Mesenchymal stem cell (in vitro differentiated cells and primary cell): ENCODE results near the gene NUDT3.
A peak's percentile ranks its signal among the peaks of the same experiment; 100 is the strongest.
"Not testable (repeated sequence)": the region's sequence is repeated elsewhere in the genome, so short reads cannot be mapped to it uniquely, and the experiment has no call there.

ENCODE experiments used
- DNase-seq: peaks from one replicate; pipeline ENCODE4 v3.0.0-alpha.2; 2013
- H2AFZ ChIP-seq: one replicate; pipeline ENCODE4 v1.6.1; 2013; ENCODE audit warnings: low read depth, mild to moderate bottlenecking, control low read depth, inconsistent platforms, low read length, moderate library complexity
- H2AK5ac ChIP-seq: 2 replicates; pipeline ENCODE4 v1.6.1; 2013; ENCODE audit warnings: low read length, moderate library complexity, mild to moderate bottlenecking, inconsistent platforms; ENCODE audit not compliant: severe bottlenecking
- H2BK120ac ChIP-seq: one replicate; pipeline ENCODE4 v1.6.1; 2013; ENCODE audit warnings: low read depth, mild to moderate bottlenecking, inconsistent platforms, low read length, moderate library complexity
- H2BK12ac ChIP-seq, 2 experiments: one replicate each; pipeline ENCODE4 v1.6.1; 2013; ENCODE audit warnings: inconsistent platforms in 2 of 2, low read length in 2 of 2, mild to moderate bottlenecking in 2 of 2, moderate library complexity in 2 of 2, control low read depth in 1 of 2
- H2BK15ac ChIP-seq: one replicate; pipeline ENCODE4 v1.6.1; 2013; ENCODE audit warnings: mild to moderate bottlenecking, low read depth, inconsistent platforms; ENCODE audit not compliant: poor library complexity, severe bottlenecking
- H2BK5ac ChIP-seq: 2 replicates; pipeline ENCODE4 v1.6.1; 2013; ENCODE audit warnings: low read depth, mild to moderate bottlenecking, low read length, control low read depth, inconsistent platforms; ENCODE audit not compliant: poor library complexity, severe bottlenecking
- H3K14ac ChIP-seq, 2 experiments: one replicate each; pipeline ENCODE4 v1.6.1; 2013; ENCODE audit warnings: inconsistent platforms in 2 of 2, low read length in 2 of 2, control low read depth in 1 of 2, mild to moderate bottlenecking in 1 of 2, moderate library complexity in 1 of 2
- H3K18ac ChIP-seq, 2 experiments: one replicate each; pipeline ENCODE4 v1.6.1; 2013; ENCODE audit warnings: inconsistent platforms in 2 of 2, low read length in 2 of 2, control low read depth in 1 of 2, low read depth in 1 of 2, mild to moderate bottlenecking in 1 of 2
- H3K23ac ChIP-seq, 2 experiments: one replicate each; pipeline ENCODE4 v1.6.1; 2013; ENCODE audit warnings: inconsistent platforms in 2 of 2, low read length in 2 of 2, mild to moderate bottlenecking in 2 of 2, moderate library complexity in 2 of 2, control low read depth in 1 of 2
- H3K27ac ChIP-seq: 2 replicates; pipeline ENCODE4 v1.5.1; 2013; ENCODE audit warnings: mild to moderate bottlenecking, moderate library complexity, low read length, control low read depth, inconsistent platforms; ENCODE audit not compliant: poor library complexity, severe bottlenecking
- H3K27me3 ChIP-seq, 2 experiments: 2 replicates each; pipeline versions ENCODE4 v1.6.1 to v1.7.0; 2013; ENCODE audit warnings: low read length in 2 of 2, mild to moderate bottlenecking in 2 of 2, moderate library complexity in 2 of 2, control low read depth in 1 of 2, inconsistent platforms in 1 of 2; ENCODE audit not compliant: control insufficient read depth in 1 of 2, insufficient read depth in 1 of 2
- H3K36me3 ChIP-seq, 2 experiments: 2 replicates each; pipeline versions ENCODE4 v1.6.1 to v1.7.0; 2013; ENCODE audit warnings: low read length in 2 of 2, control low read depth in 1 of 2, inconsistent platforms in 1 of 2, low read depth in 1 of 2, mild to moderate bottlenecking in 1 of 2; ENCODE audit not compliant: insufficient read depth in 2 of 2, control insufficient read depth in 1 of 2
- H3K4ac ChIP-seq, 2 experiments: one replicate each; pipeline ENCODE4 v1.6.1; 2013; ENCODE audit warnings: inconsistent platforms in 2 of 2, low read length in 2 of 2, mild to moderate bottlenecking in 2 of 2, moderate library complexity in 2 of 2, control low read depth in 1 of 2, low read depth in 1 of 2
- H3K4me1 ChIP-seq: 2 replicates; pipeline ENCODE4 v1.6.1; 2013; ENCODE audit warnings: low read depth, low read length, control low read depth; ENCODE audit not compliant: control insufficient read depth, insufficient read depth
- H3K4me2 ChIP-seq: 2 replicates; pipeline ENCODE4 v1.6.1; 2013; ENCODE audit warnings: low read length, mild to moderate bottlenecking, inconsistent platforms; ENCODE audit not compliant: poor library complexity, severe bottlenecking
- H3K4me3 ChIP-seq, 2 experiments: 2 replicates each; pipeline versions ENCODE4 v1.5.1 to v1.7.0; 2013; ENCODE audit warnings: low read length in 2 of 2, mild to moderate bottlenecking in 2 of 2, control low read depth in 1 of 2, low read depth in 1 of 2; ENCODE audit not compliant: insufficient read depth in 1 of 2
- H3K79me1 ChIP-seq: replicated peaks from 2 replicates; pipeline ENCODE4 v1.6.1; 2013; ENCODE audit warnings: mild to moderate bottlenecking, control low read depth, low read length, inconsistent platforms; ENCODE audit not compliant: poor library complexity, severe bottlenecking
- H3K9ac ChIP-seq: 2 replicates; pipeline ENCODE4 v1.7.0; 2013; ENCODE audit warnings: mild to moderate bottlenecking, low read length, moderate library complexity
- H3K9me3 ChIP-seq: 2 replicates; pipeline ENCODE4 v1.7.0; 2013; ENCODE audit warnings: mild to moderate bottlenecking, low read length; ENCODE audit not compliant: control insufficient read depth
- H4K8ac ChIP-seq: one replicate; pipeline ENCODE4 v1.6.1; 2013; ENCODE audit warnings: inconsistent platforms, mild to moderate bottlenecking, low read length, moderate library complexity
- H4K91ac ChIP-seq: one replicate; pipeline ENCODE4 v1.6.1; 2013; ENCODE audit warnings: mild to moderate bottlenecking, low read length, inconsistent platforms
- WGBS: methylation state at CpG from one replicate; pipeline ENCODE4 v1.1.7; 2013; ENCODE audit warnings: mixed read lengths; 5-methylcytosine and 5-hydroxymethylcytosine counted together

The NUDT3 gene

DNA sequence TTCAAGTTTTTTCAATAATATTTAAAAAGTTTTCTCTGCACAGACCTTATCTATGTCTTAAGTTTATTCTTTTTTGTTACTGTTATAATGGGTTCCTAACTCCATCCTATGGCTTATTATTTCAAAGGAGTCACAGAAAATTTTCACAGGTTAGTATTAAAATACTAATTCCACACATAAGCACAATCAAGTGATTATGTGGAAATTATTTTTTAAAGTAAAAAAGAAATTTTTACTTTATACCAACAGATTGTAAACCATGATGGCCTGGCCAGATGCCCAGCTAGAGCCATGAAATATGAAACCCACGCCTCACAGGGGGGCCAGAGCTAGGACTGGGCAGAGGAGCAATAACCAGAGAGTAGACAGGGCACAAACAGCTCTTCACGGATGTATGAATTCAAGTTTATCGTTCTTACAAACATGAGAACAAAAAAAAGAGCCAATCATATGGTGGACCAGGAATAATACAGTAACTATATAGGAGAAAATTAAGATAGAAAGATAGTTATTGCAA lies 34.0 kb downstream of the NUDT3 start:
- peaks cover 10% of the 10 kb centered on the region for H3K79me1 ChIP-seq
- H3K18ac ChIP-seq, result no peak overlapping the region
- DNase-seq, result no peak
- H2BK15ac ChIP-seq, result no peak overlapping the region
- no peaks in the 10 kb centered on the region for H3K9me3 ChIP-seq
- no peak overlapping the region for H2AK5ac ChIP-seq
- H2BK120ac ChIP-seq, result no peak overlapping the region
- H3K14ac ChIP-seq, result no peak overlapping the region
- H3K36me3 ChIP-seq, result no peaks in the 10 kb centered on the region
- no peak overlapping the region for H3K4ac ChIP-seq
- no peak overlapping the region for H2AFZ ChIP-seq
- no peak overlapping the region for H3K4me3 ChIP-seq
- H2BK12ac ChIP-seq, result no peak overlapping the region
- no peak overlapping the region for H3K9ac ChIP-seq
- WGBS, result 80% methylated on average over 2 of the region's 3 CpGs
- no peak overlapping the region for H3K27ac ChIP-seq
- no peak overlapping the region for H4K91ac ChIP-seq
- H2BK5ac ChIP-seq, result no peak overlapping the region
- H3K4me2 ChIP-seq, result no peak overlapping the region
- H3K23ac ChIP-seq, result no peak overlapping the region
- H4K8ac ChIP-seq, result no peak overlapping the region
- H3K27me3 ChIP-seq, result no peaks in the 10 kb centered on the region
- peaks cover 13% of the 10 kb centered on the region for H3K4me1 ChIP-seq

DNA sequence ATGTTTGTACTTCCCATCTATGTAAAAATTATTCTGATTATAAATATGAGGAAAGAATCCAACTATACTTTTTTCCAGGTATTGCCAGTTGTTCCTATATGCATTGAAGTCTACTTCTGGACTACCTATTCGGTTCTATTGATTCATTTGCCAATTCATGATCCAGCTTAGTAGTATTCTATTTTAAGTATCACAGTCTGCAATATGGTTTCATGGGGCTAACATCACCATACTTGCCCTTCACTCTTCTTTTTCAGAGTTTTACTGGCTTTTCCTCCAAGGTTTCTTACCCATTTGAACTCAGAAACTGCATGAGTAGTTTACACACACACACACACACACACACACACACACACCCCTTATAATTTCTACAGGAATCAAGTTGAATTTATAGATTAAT lies 34.5 kb downstream of the NUDT3 start:
- no peak overlapping the region for H4K8ac ChIP-seq
- H2AFZ ChIP-seq, result no peak overlapping the region
- no peak overlapping the region for H2BK15ac ChIP-seq
- H3K4ac ChIP-seq, result no peak overlapping the region
- no peak overlapping the region for H3K18ac ChIP-seq
- no peak overlapping the region for H2BK5ac ChIP-seq
- H3K36me3 ChIP-seq, result no peaks in the 10 kb centered on the region
- no peak overlapping the region for H3K14ac ChIP-seq
- no peaks in the 10 kb centered on the region for H3K9me3 ChIP-seq
- H3K9ac ChIP-seq, result no peak overlapping the region
- H3K27ac ChIP-seq, result no peak overlapping the region
- H3K23ac ChIP-seq, result no peak overlapping the region
- WGBS, result 100% methylated on average over 1 of the region's 1 CpG
- no peak overlapping the region for H2BK12ac ChIP-seq
- peaks cover 13% of the 10 kb centered on the region for H3K4me1 ChIP-seq
- H3K27me3 ChIP-seq, result no peaks in the 10 kb centered on the region
- peaks cover 12% of the 10 kb centered on the region for H3K79me1 ChIP-seq
- H4K91ac ChIP-seq, result no peak overlapping the region
- H2AK5ac ChIP-seq, result no peak overlapping the region
- no peak for DNase-seq
- H2BK120ac ChIP-seq, result no peak overlapping the region
- H3K4me2 ChIP-seq, result no peak overlapping the region
- no peak overlapping the region for H3K4me3 ChIP-seq

DNA sequence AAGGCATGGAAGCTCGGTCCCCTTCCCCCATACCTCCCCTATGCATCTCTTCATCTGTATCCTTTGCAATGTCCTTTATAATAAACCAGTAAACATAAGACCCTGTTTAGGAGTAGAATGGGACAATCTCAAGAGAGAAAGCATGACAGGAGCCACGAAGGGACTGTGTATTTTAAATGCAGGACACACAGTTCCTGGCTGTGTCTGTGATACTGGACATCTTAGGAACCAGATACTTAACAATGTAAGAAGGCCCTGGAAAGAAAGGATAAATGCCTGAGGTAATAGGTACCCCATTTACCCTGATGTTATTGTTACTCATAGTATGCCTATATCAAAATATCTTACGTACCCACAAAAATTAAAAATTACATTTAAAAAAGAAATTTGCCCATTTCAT lies 36.6 kb downstream of the NUDT3 start:
- H3K4ac ChIP-seq, result no peak overlapping the region
- no peak overlapping the region for H3K9ac ChIP-seq
- H3K9me3 ChIP-seq, result no peaks in the 10 kb centered on the region
- H3K4me3 ChIP-seq, result no peak overlapping the region
- H3K4me1 ChIP-seq, result peaks cover 15% of the 10 kb centered on the region
- H4K8ac ChIP-seq, result no peak overlapping the region
- H3K14ac ChIP-seq, result no peak overlapping the region
- H2BK5ac ChIP-seq, result no peak overlapping the region
- H2BK12ac ChIP-seq, result no peak overlapping the region
- H2BK120ac ChIP-seq, result no peak overlapping the region
- H3K23ac ChIP-seq, result no peak overlapping the region
- no peak overlapping the region for H3K27ac ChIP-seq
- peak overlapping the region in 1 of 2 experiments; percentile 21 for H3K18ac ChIP-seq
- H4K91ac ChIP-seq, result no peak overlapping the region
- H3K36me3 ChIP-seq, result no peaks in the 10 kb centered on the region
- peaks cover 16% of the 10 kb centered on the region for H3K79me1 ChIP-seq
- DNase-seq, result no peak
- H3K4me2 ChIP-seq, result no peak overlapping the region
- H2AFZ ChIP-seq, result no peak overlapping the region
- H2BK15ac ChIP-seq, result no peak overlapping the region
- no peak overlapping the region for H2AK5ac ChIP-seq
- no peaks in the 10 kb centered on the region for H3K27me3 ChIP-seq
- WGBS, result 96% methylated on average over 3 of the region's 3 CpGs

DNA sequence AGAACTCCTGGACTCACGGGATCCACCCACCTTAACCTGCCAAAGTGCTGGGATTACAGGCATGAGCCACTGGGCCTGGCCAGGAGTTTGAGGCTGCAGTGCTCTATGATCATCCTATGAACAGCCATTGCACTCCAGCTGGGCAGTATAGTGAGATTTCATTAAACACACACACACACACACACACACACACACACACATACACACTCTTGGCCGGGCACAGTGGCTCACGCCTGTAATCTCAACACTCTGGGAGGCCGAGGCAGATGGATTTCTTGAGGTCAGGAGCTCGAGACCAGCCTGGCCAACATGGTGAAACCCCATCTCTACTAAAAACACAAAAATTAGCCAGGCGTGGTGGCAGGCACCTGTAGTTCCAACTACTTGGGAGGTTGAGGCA lies 38.2 kb downstream of the NUDT3 start:
- H4K91ac ChIP-seq, result peak overlapping the region; percentile 61
- H2BK120ac ChIP-seq, H3K4ac ChIP-seq, H3K9ac ChIP-seq, H3K27me3 ChIP-seq, DNase-seq, H2BK15ac ChIP-seq, H3K27ac ChIP-seq, H3K23ac ChIP-seq, H3K4me2 ChIP-seq, H3K9me3 ChIP-seq, H3K18ac ChIP-seq, H4K8ac ChIP-seq, H3K36me3 ChIP-seq, H2AFZ ChIP-seq, H2AK5ac ChIP-seq, H2BK5ac ChIP-seq, H3K4me3 ChIP-seq, H3K14ac ChIP-seq: not testable (repeated sequence)
- WGBS, result 95% methylated on average over 5 of the region's 6 CpGs
- H2BK12ac ChIP-seq, result peak overlapping the region in 1 of 2 experiments; percentile 54
- H3K79me1 ChIP-seq, result peaks cover 21% of the 10 kb centered on the region
- H3K4me1 ChIP-seq, result peaks cover 10% of the 10 kb centered on the region
